Neural cell (in vitro differentiated cells): ENCODE results near the gene CRLF2.
"Not testable (repeated sequence)": the region's sequence is repeated elsewhere in the genome, so short reads cannot be mapped to it uniquely, and the experiment has no call there.

ENCODE experiments used
- EP300 ChIP-seq: fragments of 450-650 bp; conservative IDR thresholded peaks from 2 replicates; pipeline ENCODE4 v1.6.1; 2014; ENCODE audit warnings: antibody characterized with exemption, mild to moderate bottlenecking, moderate library complexity; ENCODE audit not compliant: poor library complexity, severe bottlenecking
- EZH2 ChIP-seq: fragments of 200-600, 300-800 bp; shearing (Covaris generic), sonication (generic); IDR thresholded peaks from 2 replicates; pipeline ENCODE4 v1.6.1; 2014; ENCODE audit warnings: antibody characterized with exemption, low read length, borderline replicate concordance, mild to moderate bottlenecking; ENCODE audit not compliant: insufficient read depth, poor library complexity, severe bottlenecking
- MXI1 ChIP-seq: fragments of 450-650 bp; conservative IDR thresholded peaks from 2 replicates; pipeline ENCODE4 v1.6.1; 2014; ENCODE audit warnings: antibody characterized with exemption, mild to moderate bottlenecking; ENCODE audit not compliant: poor library complexity, severe bottlenecking
- POLR2AphosphoS5 ChIP-seq: IDR thresholded peaks from 2 replicates; pipeline ENCODE4 v1.6.1; 2012
- RAD21 ChIP-seq: fragments of 450-650 bp; conservative IDR thresholded peaks from 2 replicates; pipeline ENCODE4 v1.6.1; 2014; ENCODE audit warnings: antibody characterized with exemption, mild to moderate bottlenecking, moderate library complexity
- SMC3 ChIP-seq: fragments of 450-650 bp; conservative IDR thresholded peaks from 2 replicates; pipeline ENCODE4 v1.6.1; 2014; ENCODE audit warnings: antibody characterized with exemption, mild to moderate bottlenecking, moderate library complexity; ENCODE audit not compliant: poor library complexity
- TAF1 ChIP-seq: IDR thresholded peaks from 2 replicates; pipeline ENCODE4 v1.6.1; 2012; ENCODE audit warnings: low read depth
- TF ChIP-seq, protein P1 (sequence below): fragments of 450-650 bp; IDR thresholded peaks from 2 replicates; pipeline ENCODE4 v1.5.1; 2014; ENCODE audit warnings: antibody characterized with exemption, mild to moderate bottlenecking, moderate library complexity; ENCODE audit not compliant: poor library complexity, severe bottlenecking
- TF ChIP-seq, protein P2 (sequence below): IDR thresholded peaks from 2 replicates; pipeline ENCODE4 v1.6.1; 2012; ENCODE audit warnings: borderline replicate concordance

- TF ChIP-seq SMC3, RAD21, POLR2AphosphoS5, EZH2, TAF1, EP300, MXI1: not testable (repeated sequence)
- TF ChIP-seq, protein P1, sequence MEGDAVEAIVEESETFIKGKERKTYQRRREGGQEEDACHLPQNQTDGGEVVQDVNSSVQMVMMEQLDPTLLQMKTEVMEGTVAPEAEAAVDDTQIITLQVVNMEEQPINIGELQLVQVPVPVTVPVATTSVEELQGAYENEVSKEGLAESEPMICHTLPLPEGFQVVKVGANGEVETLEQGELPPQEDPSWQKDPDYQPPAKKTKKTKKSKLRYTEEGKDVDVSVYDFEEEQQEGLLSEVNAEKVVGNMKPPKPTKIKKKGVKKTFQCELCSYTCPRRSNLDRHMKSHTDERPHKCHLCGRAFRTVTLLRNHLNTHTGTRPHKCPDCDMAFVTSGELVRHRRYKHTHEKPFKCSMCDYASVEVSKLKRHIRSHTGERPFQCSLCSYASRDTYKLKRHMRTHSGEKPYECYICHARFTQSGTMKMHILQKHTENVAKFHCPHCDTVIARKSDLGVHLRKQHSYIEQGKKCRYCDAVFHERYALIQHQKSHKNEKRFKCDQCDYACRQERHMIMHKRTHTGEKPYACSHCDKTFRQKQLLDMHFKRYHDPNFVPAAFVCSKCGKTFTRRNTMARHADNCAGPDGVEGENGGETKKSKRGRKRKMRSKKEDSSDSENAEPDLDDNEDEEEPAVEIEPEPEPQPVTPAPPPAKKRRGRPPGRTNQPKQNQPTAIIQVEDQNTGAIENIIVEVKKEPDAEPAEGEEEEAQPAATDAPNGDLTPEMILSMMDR, result not testable (repeated sequence)
- TF ChIP-seq, protein P2, sequence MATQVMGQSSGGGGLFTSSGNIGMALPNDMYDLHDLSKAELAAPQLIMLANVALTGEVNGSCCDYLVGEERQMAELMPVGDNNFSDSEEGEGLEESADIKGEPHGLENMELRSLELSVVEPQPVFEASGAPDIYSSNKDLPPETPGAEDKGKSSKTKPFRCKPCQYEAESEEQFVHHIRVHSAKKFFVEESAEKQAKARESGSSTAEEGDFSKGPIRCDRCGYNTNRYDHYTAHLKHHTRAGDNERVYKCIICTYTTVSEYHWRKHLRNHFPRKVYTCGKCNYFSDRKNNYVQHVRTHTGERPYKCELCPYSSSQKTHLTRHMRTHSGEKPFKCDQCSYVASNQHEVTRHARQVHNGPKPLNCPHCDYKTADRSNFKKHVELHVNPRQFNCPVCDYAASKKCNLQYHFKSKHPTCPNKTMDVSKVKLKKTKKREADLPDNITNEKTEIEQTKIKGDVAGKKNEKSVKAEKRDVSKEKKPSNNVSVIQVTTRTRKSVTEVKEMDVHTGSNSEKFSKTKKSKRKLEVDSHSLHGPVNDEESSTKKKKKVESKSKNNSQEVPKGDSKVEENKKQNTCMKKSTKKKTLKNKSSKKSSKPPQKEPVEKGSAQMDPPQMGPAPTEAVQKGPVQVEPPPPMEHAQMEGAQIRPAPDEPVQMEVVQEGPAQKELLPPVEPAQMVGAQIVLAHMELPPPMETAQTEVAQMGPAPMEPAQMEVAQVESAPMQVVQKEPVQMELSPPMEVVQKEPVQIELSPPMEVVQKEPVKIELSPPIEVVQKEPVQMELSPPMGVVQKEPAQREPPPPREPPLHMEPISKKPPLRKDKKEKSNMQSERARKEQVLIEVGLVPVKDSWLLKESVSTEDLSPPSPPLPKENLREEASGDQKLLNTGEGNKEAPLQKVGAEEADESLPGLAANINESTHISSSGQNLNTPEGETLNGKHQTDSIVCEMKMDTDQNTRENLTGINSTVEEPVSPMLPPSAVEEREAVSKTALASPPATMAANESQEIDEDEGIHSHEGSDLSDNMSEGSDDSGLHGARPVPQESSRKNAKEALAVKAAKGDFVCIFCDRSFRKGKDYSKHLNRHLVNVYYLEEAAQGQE, result not testable (repeated sequence)
Observed at GRCh38 chrX:1261771-1262170, 49.3 kb upstream of the CRLF2 start.
